ENCODE data around the gene IGF2. TPM values are rescaled to one million over a fixed set of nuclear protein-coding genes. Genes with fewer than 3 reads are reported as not detected.

Gene IGF2
- total and polyA plus RNA-seq, 2 donors (not counting 3 experiments of a cell fraction or from before 2014, with no cell fraction given): 5.7 to 21.0 TPM

DNA sequence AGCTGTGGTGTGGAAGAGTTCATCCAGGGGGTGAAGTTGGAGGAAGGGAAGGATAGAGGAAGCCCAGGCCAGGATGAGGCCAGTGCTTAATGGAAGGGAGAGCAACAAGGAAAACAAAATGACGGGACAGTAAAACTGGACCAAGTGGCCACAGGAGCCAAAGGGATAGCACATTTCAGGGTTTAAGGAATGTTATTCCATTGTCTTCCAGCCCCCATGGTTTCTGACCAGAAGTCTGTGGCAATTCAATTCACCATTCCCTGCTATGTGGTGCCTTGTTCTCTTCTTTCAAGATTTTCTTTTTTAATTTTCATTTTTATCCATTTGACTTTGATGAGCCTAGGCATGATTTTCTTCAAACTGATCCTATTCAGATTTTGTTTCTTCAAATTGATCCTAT is 22.5 kb downstream of the IGF2 start:
- Histone ChIP-seq H3K4me2 (ENCODE audit: insufficient read depth, low read length) (no peak overlapping the region), H3K9me3 (replicated peaks; ENCODE audit: control insufficient read depth, insufficient read depth, low read length) (no peaks in the 10 kb centered on the region), H3K9ac (replicated peaks; ENCODE audit: extremely low read depth, insufficient read depth, low read length) (no peak overlapping the region), H3K4me3 (replicated peaks in 1 of 3; ENCODE audit: insufficient read depth in 1 of 3, low read depth in 1 of 3, low read length in 3 of 3) (no peak overlapping the region), H3K4me1 (ENCODE audit: control insufficient read depth, extremely low read depth, insufficient read depth, low read length) (no peaks in the 10 kb centered on the region), H3K9me1 (replicated peaks; ENCODE audit: control insufficient read depth, extremely low read depth, insufficient read depth, low read length) (no peaks in the 10 kb centered on the region), H3K27me3 (ENCODE audit: control insufficient read depth in 2 of 2, insufficient read depth in 2 of 2, low read length in 2 of 2) (peaks cover 0 to 7% of the 10 kb centered on the region in 2 experiments), H4K20me1 (replicated peaks; ENCODE audit: control insufficient read depth, extremely low read depth, insufficient read depth, low read length) (no peaks in the 10 kb centered on the region), H3K79me2 (ENCODE audit: control insufficient read depth, insufficient read depth, low read length) (no peaks in the 10 kb centered on the region), H3K36me3 (ENCODE audit: control insufficient read depth in 2 of 2, extremely low read depth in 1 of 2, insufficient read depth in 2 of 2, low read length in 2 of 2) (no peaks in the 10 kb centered on the region), H3K27ac (ENCODE audit: insufficient read depth, low read depth, low read length) (no peak overlapping the region), H2AFZ (ENCODE audit: low read depth, low read length) (no peak overlapping the region)
- DNase-seq (ENCODE audit: low read depth, low spot score): no peak
- no peak for TF ChIP-seq POLR2A (IDR thresholded peaks at IDR 0.05; ENCODE audit: low read depth, low read length)
- TF ChIP-seq FOS (IDR thresholded peaks at IDR 0.05; ENCODE audit: borderline replicate concordance, insufficient read depth, low read length): no peak
- no peak for TF ChIP-seq MYC (IDR thresholded peaks at IDR 0.05; ENCODE audit: low read depth, low read length)
- TF ChIP-seq EZH2 (IDR thresholded peaks at IDR 0.05; ENCODE audit: borderline replicate concordance, low read depth, low read length, severe bottlenecking): no peak
- TF ChIP-seq, protein P1, sequence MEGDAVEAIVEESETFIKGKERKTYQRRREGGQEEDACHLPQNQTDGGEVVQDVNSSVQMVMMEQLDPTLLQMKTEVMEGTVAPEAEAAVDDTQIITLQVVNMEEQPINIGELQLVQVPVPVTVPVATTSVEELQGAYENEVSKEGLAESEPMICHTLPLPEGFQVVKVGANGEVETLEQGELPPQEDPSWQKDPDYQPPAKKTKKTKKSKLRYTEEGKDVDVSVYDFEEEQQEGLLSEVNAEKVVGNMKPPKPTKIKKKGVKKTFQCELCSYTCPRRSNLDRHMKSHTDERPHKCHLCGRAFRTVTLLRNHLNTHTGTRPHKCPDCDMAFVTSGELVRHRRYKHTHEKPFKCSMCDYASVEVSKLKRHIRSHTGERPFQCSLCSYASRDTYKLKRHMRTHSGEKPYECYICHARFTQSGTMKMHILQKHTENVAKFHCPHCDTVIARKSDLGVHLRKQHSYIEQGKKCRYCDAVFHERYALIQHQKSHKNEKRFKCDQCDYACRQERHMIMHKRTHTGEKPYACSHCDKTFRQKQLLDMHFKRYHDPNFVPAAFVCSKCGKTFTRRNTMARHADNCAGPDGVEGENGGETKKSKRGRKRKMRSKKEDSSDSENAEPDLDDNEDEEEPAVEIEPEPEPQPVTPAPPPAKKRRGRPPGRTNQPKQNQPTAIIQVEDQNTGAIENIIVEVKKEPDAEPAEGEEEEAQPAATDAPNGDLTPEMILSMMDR (IDR thresholded peaks at IDR 0.05; ENCODE audit: extremely low read depth in 1 of 2, insufficient read depth in 1 of 2, low read depth in 1 of 2, low read length in 2 of 2): no peak
- TF ChIP-seq GATA2 (IDR thresholded peaks at IDR 0.05; ENCODE audit: insufficient read depth, insufficient read length, low read depth, low read length): no peak
- TF ChIP-seq JUN (IDR thresholded peaks at IDR 0.05; ENCODE audit: borderline replicate concordance, insufficient read depth, insufficient read length, low read depth): no peak
- TF ChIP-seq POLR2AphosphoS5 (IDR thresholded peaks at IDR 0.05; ENCODE audit: insufficient read depth, low read depth, low read length): no peak
- TF ChIP-seq, protein P2, sequence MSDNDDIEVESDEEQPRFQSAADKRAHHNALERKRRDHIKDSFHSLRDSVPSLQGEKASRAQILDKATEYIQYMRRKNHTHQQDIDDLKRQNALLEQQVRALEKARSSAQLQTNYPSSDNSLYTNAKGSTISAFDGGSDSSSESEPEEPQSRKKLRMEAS (IDR thresholded peaks at IDR 0.05; ENCODE audit: insufficient read depth, insufficient read length): no peak
- intact Hi-C loops (cut with micrococcal nuclease): no loop called here
- ChIA-PET POLR2A (no interaction called here), CTCF (no interaction called here)
- dilution Hi-C loops (cut with MboI; ENCODE audit: extremely low pct_ligation_motif_present, low sequenced_read_pairs): no loop called here
- BruUV-seq (replicated peaks): no TSS peak
- no peak for FAIRE-seq
